H9 (cell line): ENCODE measurements around the gene MPZ. TPM values are rescaled to one million over a fixed set of nuclear protein-coding genes. Genes with fewer than 3 reads are reported as not detected.

Source experiments
- DNase-seq: peaks from one replicate; pipeline ENCODE4 v3.0.0-alpha.2; 2017
- H2AFZ ChIP-seq: one replicate; pipeline ENCODE4 v1.6.1; 2013; ENCODE audit warnings: mild to moderate bottlenecking, low read length, control low read depth, moderate library complexity
- H2AK5ac ChIP-seq: 2 replicates; pipeline ENCODE4 v1.6.1; 2013; ENCODE audit warnings: low read length, control low read depth, mixed read lengths; ENCODE audit not compliant: insufficient read length
- H2BK120ac ChIP-seq: one replicate; pipeline ENCODE4 v1.6.1; 2013; ENCODE audit warnings: low read depth, mild to moderate bottlenecking, low read length, control low read depth, inconsistent platforms; ENCODE audit not compliant: poor library complexity, severe bottlenecking
- H2BK12ac ChIP-seq: 2 replicates; pipeline ENCODE4 v1.6.1; 2013; ENCODE audit warnings: low read length, control low read depth, mixed read lengths, low read depth; ENCODE audit not compliant: insufficient read length
- H2BK15ac ChIP-seq: 2 replicates; pipeline ENCODE4 v1.6.1; 2013; ENCODE audit warnings: low read depth, low read length, control low read depth
- H2BK20ac ChIP-seq: one replicate; pipeline ENCODE4 v1.6.1; 2013; ENCODE audit warnings: low read depth, mild to moderate bottlenecking, low read length, control low read depth, inconsistent platforms; ENCODE audit not compliant: poor library complexity, severe bottlenecking
- H2BK5ac ChIP-seq: 2 replicates; pipeline ENCODE4 v1.6.1; 2013; ENCODE audit warnings: low read length, control low read depth, mixed read lengths; ENCODE audit not compliant: insufficient read length
- H3K14ac ChIP-seq: 2 replicates; pipeline ENCODE4 v1.6.1; 2013; ENCODE audit warnings: low read length, control low read depth; ENCODE audit not compliant: insufficient read depth
- H3K18ac ChIP-seq: 2 replicates; pipeline ENCODE4 v1.6.1; 2013; ENCODE audit warnings: low read depth, mild to moderate bottlenecking, mixed read lengths, low read length, control low read depth; ENCODE audit not compliant: insufficient read length
- H3K23ac ChIP-seq: 2 replicates; pipeline ENCODE4 v1.6.1; 2013; ENCODE audit warnings: low read length, control low read depth, mixed read lengths, low read depth; ENCODE audit not compliant: insufficient read length
- H3K23me2 ChIP-seq: 2 replicates; pipeline ENCODE4 v1.6.1; 2013; ENCODE audit warnings: low read depth, mild to moderate bottlenecking, mixed read lengths, low read length, control low read depth; ENCODE audit not compliant: insufficient read length, poor library complexity, severe bottlenecking
- H3K27ac ChIP-seq: 2 replicates; pipeline ENCODE4 v1.5.1; 2013; ENCODE audit warnings: low read length, control low read depth, mixed read lengths, low read depth; ENCODE audit not compliant: insufficient read length
- H3K27me3 ChIP-seq: 2 replicates; pipeline ENCODE4 v1.6.1; 2013; ENCODE audit warnings: low read length, control low read depth, inconsistent platforms; ENCODE audit not compliant: insufficient read depth
- H3K4ac ChIP-seq: 2 replicates; pipeline ENCODE4 v1.6.1; 2013; ENCODE audit warnings: low read depth, mild to moderate bottlenecking, control low read depth, inconsistent platforms, low read length, moderate library complexity
- H3K4me1 ChIP-seq: 2 replicates; pipeline ENCODE4 v1.6.1; 2013; ENCODE audit warnings: low read length, control low read depth, inconsistent platforms; ENCODE audit not compliant: insufficient read depth
- H3K4me2 ChIP-seq: 2 replicates; pipeline ENCODE4 v1.6.1; 2013; ENCODE audit warnings: low read length, control low read depth, mixed read lengths; ENCODE audit not compliant: insufficient read length, insufficient read depth
- H3K56ac ChIP-seq: 2 replicates; pipeline ENCODE4 v1.6.1; 2013; ENCODE audit warnings: low read depth, mild to moderate bottlenecking, mixed read lengths, low read length, control low read depth; ENCODE audit not compliant: insufficient read length
- H3K79me1 ChIP-seq: 2 replicates; pipeline ENCODE4 v1.6.1; 2013; ENCODE audit warnings: low read depth, mild to moderate bottlenecking, moderate library complexity, low read length, control low read depth, inconsistent platforms; ENCODE audit not compliant: insufficient read depth, poor library complexity, severe bottlenecking
- H3K79me2 ChIP-seq: 2 replicates; pipeline ENCODE4 v1.6.1; 2013; ENCODE audit warnings: low read length, control low read depth, inconsistent platforms; ENCODE audit not compliant: insufficient read depth
- H3K9ac ChIP-seq: 2 replicates; pipeline ENCODE4 v1.6.1; 2013; ENCODE audit warnings: low read length, control low read depth, mixed read lengths; ENCODE audit not compliant: insufficient read length; ENCODE audit errors: extremely low read depth
- H3K9me3 ChIP-seq: one replicate; pipeline ENCODE4 v1.6.1; 2013; ENCODE audit warnings: low read depth, low read length, inconsistent platforms; ENCODE audit not compliant: control insufficient read depth
- H3T11ph ChIP-seq: one replicate; pipeline ENCODE4 v1.6.1; 2013; ENCODE audit warnings: mild to moderate bottlenecking, low read length, control low read depth, inconsistent platforms
- H4K20me1 ChIP-seq: one replicate; pipeline ENCODE4 v1.6.1; 2013; ENCODE audit not compliant: control insufficient read depth, insufficient read length, insufficient read depth
- H4K5ac ChIP-seq: 2 replicates; pipeline ENCODE4 v1.6.1; 2013; ENCODE audit warnings: low read depth, mild to moderate bottlenecking, mixed read lengths, low read length, control low read depth; ENCODE audit not compliant: insufficient read length
- H4K8ac ChIP-seq: replicated peaks from 2 replicates; pipeline ENCODE4 v1.6.1; 2013; ENCODE audit warnings: low read length, control low read depth, mixed read lengths, low read depth; ENCODE audit not compliant: insufficient read length
- H4K91ac ChIP-seq: 2 replicates; pipeline ENCODE4 v1.6.1; 2013; ENCODE audit warnings: low read depth, mild to moderate bottlenecking, moderate library complexity, mixed read lengths, low read length, control low read depth; ENCODE audit not compliant: insufficient read length
- H3K27ac Mint-ChIP-seq, 3 experiments: 2 replicates in 2 of 3; 3 replicates in 1 of 3; pipeline ENCODE4 v1.8.0; 2020 to 2021; ENCODE audit warnings: mixed read lengths in 3 of 3, mild to moderate bottlenecking in 1 of 3, moderate library complexity in 1 of 3
- H3K27me3 Mint-ChIP-seq: 2 replicates; pipeline ENCODE4 v1.8.0; 2021; ENCODE audit warnings: low read depth, mild to moderate bottlenecking, moderate library complexity, mixed read lengths
- H3K36me3 Mint-ChIP-seq, 3 experiments: 2 replicates in 2 of 3; 3 replicates in 1 of 3; pipeline ENCODE4 v1.8.0; 2020 to 2021; ENCODE audit warnings: low read depth in 3 of 3, mixed read lengths in 3 of 3; ENCODE audit not compliant: insufficient read depth in 1 of 3
- H3K4me1 Mint-ChIP-seq, 2 experiments: 2 replicates each; pipeline ENCODE4 v1.8.0; 2020; ENCODE audit warnings: mixed read lengths in 2 of 2
- H3K4me3 Mint-ChIP-seq, 2 experiments: 2 replicates in 1 of 2; 3 replicates in 1 of 2; pipeline ENCODE4 v1.8.0; 2020 to 2021; ENCODE audit warnings: mild to moderate bottlenecking in 2 of 2, mixed read lengths in 2 of 2, moderate library complexity in 1 of 2
- H3K9me3 Mint-ChIP-seq, 2 experiments: 2 replicates in 1 of 2; 3 replicates in 1 of 2; pipeline ENCODE4 v1.8.0; 2020; ENCODE audit warnings: mild to moderate bottlenecking in 2 of 2, mixed read lengths in 2 of 2, moderate library complexity in 1 of 2
- CTCF ChIP-seq: fragments of 200-600 bp; sonication (generic); conservative IDR thresholded peaks from 3 replicates; pipeline ENCODE4 v1.8.0; 2021; ENCODE audit warnings: antibody characterized with exemption, mild to moderate bottlenecking
- WGBS: extraction: QIAGEN DNeasy Blood & Tissue Kit; methylation state at CpG from one replicate; pipeline ENCODE4 v1.1.7; 2013; ENCODE audit warnings: missing lambda C conversion rate, low lambda C conversion rate, mixed read lengths; ENCODE audit not compliant: insufficient read length; ENCODE audit errors: extremely low coverage; 5-methylcytosine and 5-hydroxymethylcytosine counted together
- total RNA-seq: library from RNA; stranded (reverse); gene quantifications from 2 replicates; pipeline ENCODE4 v1.2.1, GENCODE V29; 2021

MPZ gene
- total RNA-seq, 1 experiment from 2014 or later: 2.7 TPM

DNA sequence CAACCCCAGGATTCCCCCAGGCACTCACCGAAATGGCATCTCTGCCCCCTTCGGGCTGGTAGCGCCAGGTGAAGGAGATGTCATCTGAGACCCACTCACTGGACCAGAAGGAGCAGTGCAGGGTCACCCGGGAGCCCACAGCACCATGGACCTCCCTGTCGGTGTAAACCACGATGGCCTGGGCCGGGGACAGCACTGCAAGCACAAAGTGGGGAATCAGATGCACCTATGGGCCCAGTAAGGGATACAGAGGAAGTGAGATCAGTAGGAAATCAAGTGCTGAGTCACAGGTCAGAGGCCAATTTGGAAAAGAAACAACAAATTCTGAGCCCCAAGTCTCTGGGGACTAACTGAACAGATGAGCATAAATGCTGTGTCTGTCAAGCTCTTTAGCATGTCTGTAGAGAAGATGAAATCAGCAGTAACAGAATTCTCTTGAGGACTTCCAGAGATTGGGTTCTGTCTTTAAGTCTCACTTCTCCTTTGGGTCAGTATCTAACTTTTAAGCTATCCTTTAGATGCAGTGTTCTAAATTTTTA, 2.5 kb downstream of the MPZ start:
- H3K27me3 Mint-ChIP-seq: peaks cover 3% of the 10 kb centered on the region; the same call in 1 of the 2 replicates
- no peaks in the 10 kb centered on the region for H3K9me3 ChIP-seq
- H3K4me1 ChIP-seq: peaks cover 6% of the 10 kb centered on the region; the same call in 1 of the 2 replicates
- no peak overlapping the region for H2AFZ ChIP-seq
- H2BK15ac ChIP-seq: no peak overlapping the region
- H4K91ac ChIP-seq: no peak overlapping the region
- H3K36me3 Mint-ChIP-seq: no peaks in the 10 kb centered on the region
- no peaks in the 10 kb centered on the region for H4K20me1 ChIP-seq
- no peak overlapping the region for H2BK5ac ChIP-seq
- no peak overlapping the region for H3K27ac ChIP-seq
- no peak overlapping the region for H4K5ac ChIP-seq
- no CpG with 5 or more reads among the region's 7 CpGs for WGBS
- no peak overlapping the region for H3K23ac ChIP-seq
- H2BK120ac ChIP-seq: no peak overlapping the region
- no peaks in the 10 kb centered on the region for H3K9me3 Mint-ChIP-seq
- no peak overlapping the region for H2BK12ac ChIP-seq
- H3K18ac ChIP-seq: no peak overlapping the region
- no peak overlapping the region for H2AK5ac ChIP-seq
- no peak overlapping the region for H3K27ac Mint-ChIP-seq
- H4K8ac ChIP-seq: no peak overlapping the region
- no peak overlapping the region for H3K14ac ChIP-seq
- no peak for DNase-seq
- no peaks in the 10 kb centered on the region for H3K27me3 ChIP-seq
- H3K9ac ChIP-seq: no peak overlapping the region
- H3K79me2 ChIP-seq: no peaks in the 10 kb centered on the region
- no peak overlapping the region for H2BK20ac ChIP-seq
- no peak overlapping the region for H3K4me3 Mint-ChIP-seq
- H3T11ph ChIP-seq: no peak overlapping the region
- no peaks in the 10 kb centered on the region for H3K79me1 ChIP-seq
- no peak for TF ChIP-seq CTCF
- no peak overlapping the region for H3K56ac ChIP-seq
- peaks cover 31 to 50% of the 10 kb centered on the region in 2 experiments for H3K4me1 Mint-ChIP-seq
- peaks cover 8% of the 10 kb centered on the region for H3K23me2 ChIP-seq
- H3K4me2 ChIP-seq: no peak overlapping the region
- H3K4ac ChIP-seq: no peak overlapping the region
